Left lung (tissue), 10 donors: ENCODE results near the gene CFAP299. TPM values are rescaled to one million over a fixed set of nuclear protein-coding genes. Genes with fewer than 3 reads are reported as not detected.

Experiments used
- ATAC-seq: fragments of 200-7000 bp; cut with Tn5 transposase; one replicate; pipeline ENCODE4 v1.9.1; 2020; ENCODE audit warnings: moderate library complexity
- DNase-seq, 4 donors: peaks; one replicate each; pipeline ENCODE4 v3.0.0-alpha.2; 2013 to 2020
- H3K27ac ChIP-seq, 2 donors: fragments of 200-600 bp; sonication (generic) in 1 of 2; one replicate each; pipeline versions ENCODE4 v1.5.0 to v1.8.0; 2020 to 2021
- H3K27me3 ChIP-seq, 2 donors: fragments of 200-600 bp; sonication (generic) in 1 of 2; one replicate each; pipeline versions ENCODE4 v1.5.0 to v1.8.0; 2020 to 2021
- H3K36me3 ChIP-seq, 2 donors: fragments of 200-600 bp; sonication (generic) in 1 of 2; one replicate each; pipeline versions ENCODE4 v1.5.0 to v1.8.0; 2020 to 2021
- H3K4me1 ChIP-seq, 2 donors: fragments of 200-600 bp; one replicate each; pipeline ENCODE4 v1.8.0; 2021
- H3K4me3 ChIP-seq, 2 donors: fragments of 200-600 bp; sonication (generic) in 1 of 2; one replicate each; pipeline versions ENCODE4 v1.5.0 to v1.8.0; 2020 to 2021; ENCODE audit warnings: mild to moderate bottlenecking in 1 of 2
- H3K9me3 ChIP-seq, 2 donors: fragments of 200-600 bp; sonication (generic) in 1 of 2; one replicate each; pipeline versions ENCODE4 v1.5.0 to v1.8.0; 2020 to 2021
- intact Hi-C, 2 donors: fragments of 100-400 bp; cut with DNase I; formaldehyde crosslinking; loops; one replicate each; pipeline versions ENCODE4 v1.11.2 to v1.14.2; 2022
- polyA plus RNA-seq, 6 donors: library from polyadenylated mRNA; unstranded; fragments of 120-200 nt; gene quantifications; one replicate each; pipeline ENCODE4 v1.2.1, GENCODE V29; 2013; ENCODE audit not compliant: insufficient read length in 6 of 6
- total RNA-seq, 2 donors: library from RNA; stranded (reverse); fragmentation: NEBNext Ultra II Directional; extraction: Animal tissue kit (Norgen Biotek cat#: 25700); gene quantifications; one replicate each; pipeline ENCODE4 v1.2.1, GENCODE V29; 2021
- TF ChIP-seq, protein P1 (sequence below), 2 donors: fragments of 200-600 bp; sonication (generic) in 1 of 2; IDR thresholded peaks; one replicate each; pipeline versions ENCODE4 v1.5.0 to v1.8.0; 2021; ENCODE audit warnings: antibody characterized with exemption in 2 of 2
- donor health status: DM: no; HTN: yes; CAD: no.
- donor health status: DM: no; HTN: no; CAD: no.

The CFAP299 gene
- total and polyA plus RNA-seq, 8 donors = 1.2 to 2.3 (median 1.6) TPM; not detected in 1

DNA sequence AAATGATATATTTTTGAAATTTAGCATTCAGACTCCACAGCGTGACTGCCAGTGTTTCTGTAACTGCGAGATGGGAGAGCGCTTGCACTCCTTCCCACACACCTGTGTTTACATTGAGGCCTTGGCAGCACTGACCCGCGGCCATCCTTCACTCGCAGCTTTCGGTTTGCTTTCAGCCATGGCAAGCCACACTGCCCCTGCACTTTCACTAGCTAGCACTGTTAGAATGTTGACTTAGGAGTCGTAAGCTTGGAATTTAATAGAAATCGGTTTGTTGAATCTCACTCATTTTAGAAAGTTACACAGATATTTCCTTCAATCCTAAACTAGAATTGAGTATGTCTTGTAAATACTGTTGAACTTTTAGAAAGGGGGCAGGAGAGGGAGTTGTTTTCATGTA lies 136.2 kb downstream of the CFAP299 start:
- Histone ChIP-seq H3K27ac (no peak overlapping the region), H3K27me3 (no peaks in the 10 kb centered on the region), H3K4me1 (no peaks in the 10 kb centered on the region), H3K36me3 (no peaks in the 10 kb centered on the region), H3K4me3 (no peak overlapping the region), H3K9me3 (no peaks in the 10 kb centered on the region)
- intact Hi-C loops = no loop called here
- peak in 3 of 4 donors; percentile 52 to 76 (median 62) for DNase-seq
- TF ChIP-seq, protein P1, sequence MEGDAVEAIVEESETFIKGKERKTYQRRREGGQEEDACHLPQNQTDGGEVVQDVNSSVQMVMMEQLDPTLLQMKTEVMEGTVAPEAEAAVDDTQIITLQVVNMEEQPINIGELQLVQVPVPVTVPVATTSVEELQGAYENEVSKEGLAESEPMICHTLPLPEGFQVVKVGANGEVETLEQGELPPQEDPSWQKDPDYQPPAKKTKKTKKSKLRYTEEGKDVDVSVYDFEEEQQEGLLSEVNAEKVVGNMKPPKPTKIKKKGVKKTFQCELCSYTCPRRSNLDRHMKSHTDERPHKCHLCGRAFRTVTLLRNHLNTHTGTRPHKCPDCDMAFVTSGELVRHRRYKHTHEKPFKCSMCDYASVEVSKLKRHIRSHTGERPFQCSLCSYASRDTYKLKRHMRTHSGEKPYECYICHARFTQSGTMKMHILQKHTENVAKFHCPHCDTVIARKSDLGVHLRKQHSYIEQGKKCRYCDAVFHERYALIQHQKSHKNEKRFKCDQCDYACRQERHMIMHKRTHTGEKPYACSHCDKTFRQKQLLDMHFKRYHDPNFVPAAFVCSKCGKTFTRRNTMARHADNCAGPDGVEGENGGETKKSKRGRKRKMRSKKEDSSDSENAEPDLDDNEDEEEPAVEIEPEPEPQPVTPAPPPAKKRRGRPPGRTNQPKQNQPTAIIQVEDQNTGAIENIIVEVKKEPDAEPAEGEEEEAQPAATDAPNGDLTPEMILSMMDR (IDR thresholded peaks at IDR 0.05) = no peak
- peak; percentile 97 for ATAC-seq

DNA sequence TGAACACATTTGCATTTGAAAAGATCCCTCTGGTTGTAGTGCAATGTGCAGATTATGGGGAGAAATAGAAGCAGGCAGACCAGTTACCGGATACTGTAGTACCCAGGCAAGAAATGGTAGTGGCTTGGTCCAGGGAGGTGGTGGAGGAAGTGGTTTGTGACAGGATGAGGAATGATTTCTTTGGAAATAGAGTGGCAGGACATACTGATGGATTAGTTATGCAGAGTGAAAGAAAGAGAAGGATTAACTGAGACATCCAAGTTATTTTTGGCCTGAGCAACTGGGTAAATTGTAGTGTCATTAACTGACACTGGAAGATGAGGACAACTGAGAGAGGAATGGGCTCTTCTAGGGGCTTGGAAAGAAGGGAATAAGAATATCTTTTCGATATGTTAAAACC lies 139.7 kb downstream of the CFAP299 start:
- TF ChIP-seq, protein P1 (IDR thresholded peaks at IDR 0.05) = no peak
- Histone ChIP-seq H3K36me3 (no peaks in the 10 kb centered on the region), H3K9me3 (no peaks in the 10 kb centered on the region), H3K27me3 (no peaks in the 10 kb centered on the region), H3K4me1 (no peaks in the 10 kb centered on the region), H3K4me3 (no peak overlapping the region), H3K27ac (no peak overlapping the region)
- intact Hi-C loops = no loop called here
- DNase-seq (no peak), ATAC-seq (no peak)

DNA sequence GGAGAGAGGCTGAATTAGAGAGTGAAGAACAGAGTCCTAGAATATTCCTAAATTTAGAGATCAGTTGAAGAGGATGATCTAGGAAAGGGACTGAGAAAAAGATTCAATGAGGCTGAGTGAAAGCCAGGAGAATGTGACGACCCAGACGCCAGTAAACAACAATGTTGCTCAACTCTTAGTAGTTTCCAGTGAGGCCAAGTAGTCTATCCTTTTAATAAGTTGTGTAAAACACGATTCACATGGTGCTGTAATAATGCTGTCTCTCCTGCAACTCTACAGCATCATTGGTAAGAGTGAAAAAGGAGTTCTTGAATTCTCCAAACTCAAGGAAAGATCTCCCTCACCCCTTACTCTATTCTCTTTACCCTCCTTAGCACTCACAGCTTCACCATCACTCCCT lies 140.3 kb downstream of the CFAP299 start:
- intact Hi-C loops = no loop called here
- Histone ChIP-seq H3K27me3 (no peaks in the 10 kb centered on the region), H3K4me3 (no peak overlapping the region), H3K36me3 (no peaks in the 10 kb centered on the region), H3K27ac (no peak overlapping the region), H3K9me3 (no peaks in the 10 kb centered on the region), H3K4me1 (no peaks in the 10 kb centered on the region)
- ATAC-seq (no peak), DNase-seq (peak in 2 of 4 donors; percentile 70 to 75)
- TF ChIP-seq, protein P1 (IDR thresholded peaks at IDR 0.05) = no peak

DNA sequence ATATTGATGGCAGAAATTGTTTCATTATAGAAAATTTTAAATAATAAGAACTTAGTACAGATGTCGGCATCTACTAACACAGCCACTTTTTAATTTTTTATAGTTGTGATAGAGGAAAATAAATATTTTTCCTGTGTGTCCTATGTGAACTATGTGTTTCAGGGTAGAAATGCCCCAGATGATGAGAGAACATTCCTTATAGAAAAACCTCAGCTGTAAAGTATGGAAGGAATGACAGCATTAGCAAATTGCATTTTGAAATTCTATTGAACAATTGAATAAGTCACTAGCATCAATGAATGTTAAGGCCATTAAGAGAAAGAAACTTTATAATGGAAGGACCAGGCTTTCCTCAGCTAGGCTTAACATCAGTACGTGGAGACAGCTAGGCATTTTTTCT lies 149.2 kb downstream of the CFAP299 start:
- Histone ChIP-seq H3K27ac (no peak overlapping the region), H3K36me3 (no peaks in the 10 kb centered on the region), H3K27me3 (no peaks in the 10 kb centered on the region), H3K4me3 (no peak overlapping the region), H3K9me3 (no peaks in the 10 kb centered on the region), H3K4me1 (no peaks in the 10 kb centered on the region)
- TF ChIP-seq, protein P1 (IDR thresholded peaks at IDR 0.05) = no peak
- no peak for ATAC-seq
- intact Hi-C loops = no loop called here
- DNase-seq = no peak

DNA sequence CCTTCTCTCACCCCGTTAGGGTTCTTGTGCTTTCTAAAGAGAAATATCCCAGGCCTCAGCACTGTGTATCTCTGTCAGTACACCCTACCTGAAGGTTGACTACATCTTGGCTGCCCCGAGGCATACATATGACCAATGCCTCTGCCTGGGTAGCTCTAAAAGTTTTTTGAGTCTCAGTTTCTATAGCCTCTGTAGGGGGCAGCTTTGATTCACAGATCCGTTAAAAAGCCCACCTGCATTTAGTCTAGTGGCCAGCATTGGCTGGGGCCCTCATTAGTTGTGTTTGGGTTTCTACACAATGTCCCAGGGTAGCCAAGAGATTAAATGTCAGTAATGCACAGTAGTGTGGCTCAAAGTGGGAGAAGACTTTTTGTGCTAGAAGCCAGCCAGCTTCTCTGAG lies 151.1 kb downstream of the CFAP299 start:
- TF ChIP-seq, protein P1 (IDR thresholded peaks at IDR 0.05) = no peak
- DNase-seq (no peak), ATAC-seq (no peak)
- intact Hi-C loops = no loop called here
- H3K27me3 ChIP-seq = no peaks in the 10 kb centered on the region
- no peak overlapping the region for H3K27ac ChIP-seq
- no peak overlapping the region for H3K4me3 ChIP-seq
- no peaks in the 10 kb centered on the region for H3K4me1 ChIP-seq
- no peaks in the 10 kb centered on the region for H3K36me3 ChIP-seq
- H3K9me3 ChIP-seq = no peaks in the 10 kb centered on the region
